Measurements from ENCODE around the gene KLK15.
A peak's percentile ranks its signal among the peaks of the same experiment; 100 is the strongest.

KLK15 gene

DNA sequence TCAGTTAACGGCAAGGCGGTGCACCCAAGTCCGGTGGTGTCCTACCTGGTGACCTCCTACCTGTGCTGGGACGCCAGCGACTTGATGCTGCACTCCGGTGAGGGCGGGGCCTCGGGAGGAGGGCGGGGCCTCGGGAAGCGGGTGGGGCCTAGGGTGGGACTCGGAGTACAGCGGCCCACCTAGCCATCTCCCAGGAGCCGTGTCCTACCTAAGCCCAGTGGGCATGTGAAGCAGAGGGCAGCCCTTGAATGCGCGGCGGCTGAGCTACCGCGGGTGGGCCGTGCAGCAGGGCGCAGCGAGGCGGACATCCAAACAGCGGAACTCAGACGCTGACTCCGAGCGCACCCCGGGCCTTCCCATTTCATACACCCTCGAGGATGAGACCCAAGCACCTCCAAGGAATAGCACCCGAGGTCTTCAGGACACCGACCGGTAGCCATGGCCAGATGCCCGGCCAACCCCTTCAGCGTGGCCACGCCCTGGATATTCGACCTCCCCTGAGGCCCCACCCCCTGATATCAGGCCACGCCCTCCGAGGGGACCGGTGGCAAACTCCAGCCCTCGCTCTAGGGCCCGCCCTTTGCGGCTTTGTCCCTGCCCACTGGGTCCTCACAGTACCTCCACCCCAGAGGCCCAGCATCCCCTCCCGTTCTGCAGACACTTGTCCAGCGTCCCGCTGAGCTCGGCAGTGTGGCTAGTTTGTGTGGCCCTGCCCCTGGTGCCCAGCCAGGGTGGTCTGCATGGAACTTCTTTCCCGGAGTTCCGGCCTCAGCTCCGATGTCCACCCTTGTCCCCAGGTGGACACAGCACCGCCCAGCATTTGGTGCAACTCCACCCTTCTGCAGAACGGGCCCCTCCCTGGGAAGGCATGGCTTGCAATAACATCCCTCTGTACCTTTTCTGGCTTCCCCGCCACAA lies 15.2 kb downstream of the KLK15 start:
- Histone ChIP-seq H2BK12ac (ENCODE audit: low read length in 2 of 2) (no peak overlapping the region), H3K27ac (ENCODE audit: low read length, poor library complexity, severe bottlenecking) (no peak overlapping the region), H2BK15ac (ENCODE audit: low read depth, poor library complexity, severe bottlenecking) (peak overlapping the region; percentile 16), H4K8ac (ENCODE audit: low read length) (no peak overlapping the region), H3K4ac (ENCODE audit: low read depth in 1 of 2, low read length in 2 of 2) (no peak overlapping the region), H3K4me2 (ENCODE audit: low read length, poor library complexity, severe bottlenecking) (no peak overlapping the region), H2AFZ (ENCODE audit: low read depth, low read length) (peak overlapping the region; percentile 86), H3K27me3 (ENCODE audit: control insufficient read depth in 1 of 2, insufficient read depth in 1 of 2, low read length in 2 of 2) (peaks cover 44 to 76% of the 10 kb centered on the region in 2 experiments), H2BK120ac (ENCODE audit: low read depth, low read length) (no peak overlapping the region), H3K18ac (ENCODE audit: low read depth in 1 of 2, low read length in 2 of 2) (no peak overlapping the region), H2AK5ac (ENCODE audit: low read length, severe bottlenecking) (no peak overlapping the region), H3K9me3 (ENCODE audit: control insufficient read depth, low read length) (no peaks in the 10 kb centered on the region), H2BK5ac (ENCODE audit: low read depth, low read length, poor library complexity, severe bottlenecking) (no peak overlapping the region), H3K9ac (ENCODE audit: low read length) (no peak overlapping the region), H3K79me1 (replicated peaks; ENCODE audit: low read length, poor library complexity, severe bottlenecking) (no peaks in the 10 kb centered on the region), H4K91ac (ENCODE audit: low read length) (no peak overlapping the region), H3K14ac (ENCODE audit: low read length in 2 of 2) (no peak overlapping the region), H3K4me1 (ENCODE audit: control insufficient read depth, insufficient read depth, low read depth, low read length) (peaks cover 2% of the 10 kb centered on the region), H3K36me3 (ENCODE audit: control insufficient read depth in 1 of 2, insufficient read depth in 2 of 2, low read depth in 1 of 2, low read length in 2 of 2) (no peaks in the 10 kb centered on the region), H3K4me3 (ENCODE audit: insufficient read depth in 1 of 2, low read depth in 1 of 2, low read length in 2 of 2) (peak overlapping the region in 1 of 2 experiments; percentile 55), H3K23ac (ENCODE audit: low read length in 2 of 2) (peak overlapping the region in 1 of 2 experiments; percentile 34)
- 15% methylated on average over 52 of the region's 52 CpGs for WGBS
- peak; percentile 16 for DNase-seq

DNA sequence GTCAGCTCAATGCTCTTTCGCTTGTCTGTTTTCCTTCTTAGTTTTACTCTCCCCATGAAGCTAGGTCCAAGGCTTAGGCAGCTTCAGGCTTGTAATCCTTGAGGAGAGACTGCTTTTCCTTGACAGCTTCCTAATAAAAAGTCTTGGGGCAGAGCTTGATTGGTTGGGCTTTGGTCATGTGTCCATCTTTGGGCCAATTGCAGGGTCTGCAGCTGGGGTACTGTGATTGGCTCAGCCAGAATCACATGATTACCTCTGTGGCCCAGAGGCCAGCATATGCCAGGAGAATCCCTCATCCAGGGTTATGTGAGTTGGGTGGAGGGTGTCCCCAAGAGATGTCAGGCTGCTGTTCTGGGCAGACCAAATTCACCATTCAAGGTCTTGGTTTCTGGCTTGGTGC lies 17.9 kb downstream of the KLK15 start:
- H2AFZ ChIP-seq (ENCODE audit: low read depth, low read length), result no peak overlapping the region
- H3K36me3 ChIP-seq (ENCODE audit: control insufficient read depth in 1 of 2, insufficient read depth in 2 of 2, low read depth in 1 of 2, low read length in 2 of 2), result no peaks in the 10 kb centered on the region
- H2BK12ac ChIP-seq (ENCODE audit: low read length in 2 of 2), result no peak overlapping the region
- no peak for DNase-seq
- no peaks in the 10 kb centered on the region for H3K9me3 ChIP-seq (ENCODE audit: control insufficient read depth, low read length)
- H2BK5ac ChIP-seq (ENCODE audit: low read depth, low read length, poor library complexity, severe bottlenecking), result no peak overlapping the region
- H2BK120ac ChIP-seq (ENCODE audit: low read depth, low read length), result no peak overlapping the region
- H3K4ac ChIP-seq (ENCODE audit: low read depth in 1 of 2, low read length in 2 of 2), result no peak overlapping the region
- no peaks in the 10 kb centered on the region for H3K79me1 ChIP-seq (replicated peaks; ENCODE audit: low read length, poor library complexity, severe bottlenecking)
- H3K27ac ChIP-seq (ENCODE audit: low read length, poor library complexity, severe bottlenecking), result no peak overlapping the region
- H4K91ac ChIP-seq (ENCODE audit: low read length), result no peak overlapping the region
- no peak overlapping the region for H3K23ac ChIP-seq (ENCODE audit: low read length in 2 of 2)
- H3K27me3 ChIP-seq (ENCODE audit: control insufficient read depth in 1 of 2, insufficient read depth in 1 of 2, low read length in 2 of 2), result peaks cover 25 to 51% of the 10 kb centered on the region in 2 experiments
- no peak overlapping the region for H3K4me2 ChIP-seq (ENCODE audit: low read length, poor library complexity, severe bottlenecking)
- WGBS, result 83% methylated on average over 1 of the region's 1 CpG
- no peak overlapping the region for H4K8ac ChIP-seq (ENCODE audit: low read length)
- H3K4me3 ChIP-seq (ENCODE audit: insufficient read depth in 1 of 2, low read depth in 1 of 2, low read length in 2 of 2), result no peak overlapping the region
- no peak overlapping the region for H2BK15ac ChIP-seq (ENCODE audit: low read depth, poor library complexity, severe bottlenecking)
- no peak overlapping the region for H3K18ac ChIP-seq (ENCODE audit: low read depth in 1 of 2, low read length in 2 of 2)
- H2AK5ac ChIP-seq (ENCODE audit: low read length, severe bottlenecking), result no peak overlapping the region
- H3K9ac ChIP-seq (ENCODE audit: low read length), result no peak overlapping the region
- H3K4me1 ChIP-seq (ENCODE audit: control insufficient read depth, insufficient read depth, low read depth, low read length), result peaks cover 2% of the 10 kb centered on the region
- H3K14ac ChIP-seq (ENCODE audit: low read length in 2 of 2), result no peak overlapping the region

DNA sequence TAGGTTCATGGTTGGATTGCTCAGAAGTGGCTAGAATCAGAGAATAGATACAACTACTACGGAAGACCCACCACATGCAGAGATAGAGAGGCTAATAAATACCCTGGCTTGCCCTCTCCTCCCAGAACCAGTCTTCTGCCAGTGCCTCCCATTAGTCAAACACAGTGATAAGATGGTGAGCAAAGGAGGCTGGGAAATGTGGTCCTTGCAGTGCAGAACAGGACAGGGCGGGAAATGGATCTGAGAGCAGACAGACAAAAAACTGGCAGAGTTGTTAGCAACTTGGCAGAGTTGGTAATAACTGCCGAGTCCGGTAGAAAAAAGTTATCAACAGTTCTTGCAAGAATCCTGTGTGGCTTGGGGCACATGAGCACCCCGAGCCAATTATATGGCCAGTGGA lies 18.5 kb downstream of the KLK15 start:
- H2BK5ac ChIP-seq (ENCODE audit: low read depth, low read length, poor library complexity, severe bottlenecking), result no peak overlapping the region
- H2BK12ac ChIP-seq (ENCODE audit: low read length in 2 of 2), result no peak overlapping the region
- peaks cover 2% of the 10 kb centered on the region for H3K4me1 ChIP-seq (ENCODE audit: control insufficient read depth, insufficient read depth, low read depth, low read length)
- no peak overlapping the region for H3K9ac ChIP-seq (ENCODE audit: low read length)
- H3K79me1 ChIP-seq (replicated peaks; ENCODE audit: low read length, poor library complexity, severe bottlenecking), result no peaks in the 10 kb centered on the region
- no peak overlapping the region for H2BK15ac ChIP-seq (ENCODE audit: low read depth, poor library complexity, severe bottlenecking)
- no peak overlapping the region for H3K23ac ChIP-seq (ENCODE audit: low read length in 2 of 2)
- H3K36me3 ChIP-seq (ENCODE audit: control insufficient read depth in 1 of 2, insufficient read depth in 2 of 2, low read depth in 1 of 2, low read length in 2 of 2), result no peaks in the 10 kb centered on the region
- WGBS, result 80% methylated on average over 5 of the region's 5 CpGs
- DNase-seq, result no peak
- no peak overlapping the region for H2AK5ac ChIP-seq (ENCODE audit: low read length, severe bottlenecking)
- no peak overlapping the region for H3K4me2 ChIP-seq (ENCODE audit: low read length, poor library complexity, severe bottlenecking)
- H3K4ac ChIP-seq (ENCODE audit: low read depth in 1 of 2, low read length in 2 of 2), result no peak overlapping the region
- H3K9me3 ChIP-seq (ENCODE audit: control insufficient read depth, low read length), result no peaks in the 10 kb centered on the region
- no peak overlapping the region for H2AFZ ChIP-seq (ENCODE audit: low read depth, low read length)
- H4K8ac ChIP-seq (ENCODE audit: low read length), result no peak overlapping the region
- H3K27ac ChIP-seq (ENCODE audit: low read length, poor library complexity, severe bottlenecking), result no peak overlapping the region
- peaks cover 19 to 45% of the 10 kb centered on the region in 2 experiments for H3K27me3 ChIP-seq (ENCODE audit: control insufficient read depth in 1 of 2, insufficient read depth in 1 of 2, low read length in 2 of 2)
- no peak overlapping the region for H2BK120ac ChIP-seq (ENCODE audit: low read depth, low read length)
- H3K14ac ChIP-seq (ENCODE audit: low read length in 2 of 2), result no peak overlapping the region
- H3K18ac ChIP-seq (ENCODE audit: low read depth in 1 of 2, low read length in 2 of 2), result no peak overlapping the region
- H3K4me3 ChIP-seq (ENCODE audit: insufficient read depth in 1 of 2, low read depth in 1 of 2, low read length in 2 of 2), result no peak overlapping the region
- H4K91ac ChIP-seq (ENCODE audit: low read length), result no peak overlapping the region

DNA sequence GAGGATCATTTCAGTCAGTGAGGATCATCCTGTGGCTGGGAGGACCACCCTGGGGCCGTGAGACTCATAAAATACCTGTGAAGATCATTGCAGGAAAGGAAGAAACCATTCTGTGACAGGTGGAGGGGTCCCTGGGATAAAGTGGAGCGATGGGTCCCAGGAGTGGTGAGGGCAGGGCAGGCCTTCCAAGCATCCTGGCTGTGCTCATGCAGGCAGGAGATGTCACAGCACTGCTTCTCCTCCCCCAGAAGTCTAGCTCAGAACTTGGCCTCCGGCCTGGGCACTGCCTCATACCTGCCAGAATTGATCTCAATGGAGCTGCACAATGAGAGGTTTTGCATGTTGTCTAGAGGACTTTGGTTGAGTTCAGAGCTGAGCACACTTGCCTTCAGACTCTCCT lies 20.9 kb downstream of the KLK15 start:
- Histone ChIP-seq H3K4ac (ENCODE audit: low read depth in 1 of 2, low read length in 2 of 2) (no peak overlapping the region), H2BK15ac (ENCODE audit: low read depth, poor library complexity, severe bottlenecking) (no peak overlapping the region), H2AK5ac (ENCODE audit: low read length, severe bottlenecking) (no peak overlapping the region), H3K27me3 (ENCODE audit: control insufficient read depth in 1 of 2, insufficient read depth in 1 of 2, low read length in 2 of 2) (peaks cover 3 to 23% of the 10 kb centered on the region in 2 experiments), H3K23ac (ENCODE audit: low read length in 2 of 2) (no peak overlapping the region), H3K9me3 (ENCODE audit: control insufficient read depth, low read length) (no peaks in the 10 kb centered on the region), H3K27ac (ENCODE audit: low read length, poor library complexity, severe bottlenecking) (no peak overlapping the region), H3K4me2 (ENCODE audit: low read length, poor library complexity, severe bottlenecking) (no peak overlapping the region), H3K14ac (ENCODE audit: low read length in 2 of 2) (no peak overlapping the region), H2BK12ac (ENCODE audit: low read length in 2 of 2) (no peak overlapping the region), H3K18ac (ENCODE audit: low read depth in 1 of 2, low read length in 2 of 2) (no peak overlapping the region), H4K91ac (ENCODE audit: low read length) (peak overlapping the region; percentile 46), H3K36me3 (ENCODE audit: control insufficient read depth in 1 of 2, insufficient read depth in 2 of 2, low read depth in 1 of 2, low read length in 2 of 2) (no peaks in the 10 kb centered on the region), H2BK120ac (ENCODE audit: low read depth, low read length) (no peak overlapping the region), H3K4me3 (ENCODE audit: insufficient read depth in 1 of 2, low read depth in 1 of 2, low read length in 2 of 2) (no peak overlapping the region), H3K9ac (ENCODE audit: low read length) (no peak overlapping the region), H3K4me1 (ENCODE audit: control insufficient read depth, insufficient read depth, low read depth, low read length) (no peaks in the 10 kb centered on the region), H4K8ac (ENCODE audit: low read length) (no peak overlapping the region), H2BK5ac (ENCODE audit: low read depth, low read length, poor library complexity, severe bottlenecking) (no peak overlapping the region), H3K79me1 (replicated peaks; ENCODE audit: low read length, poor library complexity, severe bottlenecking) (no peaks in the 10 kb centered on the region), H2AFZ (ENCODE audit: low read depth, low read length) (no peak overlapping the region)
- DNase-seq, result no peak
- 63% methylated on average over 3 of the region's 3 CpGs for WGBS

Data from mesenchymal stem cell (in vitro differentiated cells and primary cell).